GM21528 (cell line): ENCODE measurements around the gene FAM8A1.
"Not testable (repeated sequence)": the region's sequence is repeated elsewhere in the genome, so short reads cannot be mapped to it uniquely, and the experiment has no call there.

ENCODE experiments used
- ATAC-seq: cut with Tn5 transposase; IDR thresholded peaks from one replicate; pipeline ENCODE4 v1.9.1; 2021; ENCODE audit warnings: mild to moderate bottlenecking, moderate library complexity; ENCODE audit not compliant: unreplicated experiment, low FRiP score

The FAM8A1 gene

DNA sequence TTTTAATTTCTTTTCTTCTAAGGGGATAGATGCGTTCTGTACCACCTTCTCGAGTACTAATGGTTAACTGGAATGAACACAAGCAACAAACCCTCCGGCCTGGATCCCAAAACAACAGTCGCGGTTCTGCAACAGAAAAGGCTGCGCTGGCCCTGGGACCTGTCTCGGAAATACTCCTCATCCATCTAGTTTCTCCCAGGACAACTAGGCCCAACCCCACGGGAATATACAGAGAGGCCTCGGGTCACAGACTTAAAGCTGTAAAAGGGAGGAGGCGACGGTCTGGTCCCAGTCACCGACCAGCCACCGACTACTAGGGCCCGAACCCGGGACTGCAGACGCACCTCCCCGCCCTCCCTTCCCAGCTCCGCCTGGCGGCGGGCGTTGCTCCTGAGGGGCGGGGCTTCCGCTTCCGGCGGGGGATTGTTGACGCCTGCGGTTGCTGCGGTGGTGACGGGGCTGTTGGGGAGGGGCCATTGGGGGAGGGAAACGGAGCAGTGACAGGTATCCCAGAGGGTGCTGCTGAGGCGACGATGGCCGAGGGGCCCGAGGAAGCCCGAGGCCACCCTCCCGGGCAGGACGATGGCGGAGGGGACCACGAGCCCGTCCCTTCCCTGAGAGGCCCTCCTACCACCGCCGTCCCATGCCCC lies at the start of gene FAM8A1:
TSS of gene FAM8A1 (plus strand) at position 426 of the 650 bp plus-strand sequence. CDS start at position 534, 108 bp downstream.
- ATAC-seq, result peak; percentile 92

- no peak for ATAC-seq
These were observed 48.6 kb upstream of the FAM8A1 start for GRCh38 chr6:17551383-17551958.

DNA sequence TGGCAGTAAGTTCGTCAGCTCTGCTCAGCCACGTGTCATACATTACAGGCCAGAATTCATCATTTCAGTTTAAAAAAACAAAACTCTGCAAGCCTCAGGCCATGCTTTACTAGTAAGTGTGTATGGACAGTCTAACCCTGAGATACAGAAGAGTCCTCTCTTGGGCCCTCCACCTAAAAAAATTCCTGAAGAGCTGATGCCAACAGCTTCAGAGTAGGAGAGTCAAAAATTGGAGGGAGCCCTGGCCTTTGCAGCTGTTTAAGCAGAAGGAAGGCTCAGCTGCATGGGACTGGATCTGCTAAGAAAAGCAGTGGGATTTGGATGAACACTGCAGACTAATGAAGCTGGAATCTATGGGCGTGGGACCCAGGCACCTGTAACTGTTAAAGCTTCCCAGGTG lies 47.2 kb upstream of the FAM8A1 start:
- ATAC-seq, result no peak

DNA sequence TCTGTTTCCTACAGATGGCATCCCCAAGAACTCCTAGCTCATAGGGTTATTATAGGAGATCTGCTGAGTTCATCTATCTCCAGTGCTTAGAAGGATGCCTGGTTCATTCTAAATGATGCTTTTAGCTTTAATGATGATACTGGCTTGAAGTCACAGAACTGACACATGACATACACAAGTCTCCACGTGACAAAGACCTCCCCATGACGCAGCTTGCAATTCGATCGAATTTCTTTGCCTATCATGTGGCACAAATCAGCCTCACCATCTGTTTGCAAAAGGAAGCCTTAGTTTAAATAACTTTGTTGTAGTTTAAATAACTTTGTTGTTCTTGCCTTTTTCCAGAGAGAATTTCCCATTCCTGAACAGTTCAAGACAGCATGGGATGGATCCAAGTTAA lies 44.1 kb upstream of the FAM8A1 start:
- ATAC-seq, result no peak

GRCh38 chr6:17562636-17563035 lies 37.5 kb upstream of the FAM8A1 start:
- no peak for ATAC-seq

GRCh38 chr6:17565399-17565798 lies 34.7 kb upstream of the FAM8A1 start:
- no peak for ATAC-seq

DNA sequence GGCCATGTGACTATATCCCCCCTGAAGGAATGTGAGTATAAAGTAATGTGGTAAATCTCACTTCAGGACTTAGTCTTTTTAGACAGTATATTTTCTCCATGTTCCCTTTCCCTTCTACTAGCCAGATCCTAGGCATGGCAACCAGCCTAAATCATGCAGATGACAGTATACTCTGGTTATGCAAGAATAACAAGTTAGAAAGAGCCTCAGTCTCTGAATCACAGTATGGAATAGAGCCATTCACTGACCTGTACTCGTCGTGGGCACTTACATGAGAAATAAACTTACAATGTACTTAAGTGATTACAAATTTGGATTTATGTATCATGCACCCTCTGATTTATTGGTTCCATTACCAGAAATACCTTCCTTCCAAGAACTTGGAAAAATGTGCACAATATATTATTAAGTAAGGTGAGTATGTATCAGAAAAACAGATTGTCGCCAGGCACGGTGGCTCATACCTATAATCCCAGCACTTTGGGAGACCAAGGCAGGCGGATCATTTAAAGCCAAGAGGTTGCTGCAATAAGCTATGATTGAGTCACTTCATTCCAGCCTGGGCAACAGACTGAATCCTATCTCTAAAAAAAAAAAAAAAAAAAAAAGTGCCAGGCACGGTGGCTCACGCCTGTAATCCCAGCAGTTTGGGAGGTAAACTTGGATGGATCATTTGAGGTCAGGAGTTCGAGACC lies 25.1 kb upstream of the FAM8A1 start:
- ATAC-seq, result no peak

- no peak for ATAC-seq
These were observed 23.0 kb upstream of the FAM8A1 start for GRCh38 chr6:17577059-17577458.

- ATAC-seq, result no peak
These were observed 19.5 kb upstream of the FAM8A1 start for GRCh38 chr6:17580518-17581048.

- not testable (repeated sequence) for ATAC-seq
These were observed 18.8 kb upstream of the FAM8A1 start for GRCh38 chr6:17581282-17581681.

- no peak for ATAC-seq
These were observed 16.3 kb upstream of the FAM8A1 start for GRCh38 chr6:17583811-17584210.

DNA sequence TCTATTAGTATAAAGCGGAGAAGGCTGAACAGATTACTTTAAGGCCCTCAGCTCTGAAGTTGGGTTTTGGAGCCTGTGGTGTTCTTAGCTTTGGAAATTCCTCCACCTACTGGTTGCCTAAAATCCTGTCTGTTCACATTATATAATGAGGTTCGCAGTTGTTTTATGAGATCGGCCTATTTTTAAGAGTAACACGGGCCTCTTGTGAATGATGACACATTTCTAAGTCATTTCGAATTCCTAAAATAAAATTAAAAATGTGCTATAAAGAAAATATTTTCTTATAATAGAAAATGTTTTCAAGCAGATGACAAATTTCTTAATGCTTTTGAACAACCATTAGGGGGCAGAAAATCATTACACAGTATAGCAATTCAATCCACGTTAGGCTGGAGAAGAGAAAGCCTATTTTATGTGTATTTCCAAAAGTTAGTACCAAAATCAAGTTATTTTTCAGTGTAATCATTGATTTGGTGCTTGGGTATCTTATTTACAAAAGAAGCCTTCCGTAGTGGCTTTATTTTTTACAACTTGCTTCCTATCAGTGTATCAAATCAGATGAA lies 15.8 kb upstream of the FAM8A1 start:
- ATAC-seq, result no peak

DNA sequence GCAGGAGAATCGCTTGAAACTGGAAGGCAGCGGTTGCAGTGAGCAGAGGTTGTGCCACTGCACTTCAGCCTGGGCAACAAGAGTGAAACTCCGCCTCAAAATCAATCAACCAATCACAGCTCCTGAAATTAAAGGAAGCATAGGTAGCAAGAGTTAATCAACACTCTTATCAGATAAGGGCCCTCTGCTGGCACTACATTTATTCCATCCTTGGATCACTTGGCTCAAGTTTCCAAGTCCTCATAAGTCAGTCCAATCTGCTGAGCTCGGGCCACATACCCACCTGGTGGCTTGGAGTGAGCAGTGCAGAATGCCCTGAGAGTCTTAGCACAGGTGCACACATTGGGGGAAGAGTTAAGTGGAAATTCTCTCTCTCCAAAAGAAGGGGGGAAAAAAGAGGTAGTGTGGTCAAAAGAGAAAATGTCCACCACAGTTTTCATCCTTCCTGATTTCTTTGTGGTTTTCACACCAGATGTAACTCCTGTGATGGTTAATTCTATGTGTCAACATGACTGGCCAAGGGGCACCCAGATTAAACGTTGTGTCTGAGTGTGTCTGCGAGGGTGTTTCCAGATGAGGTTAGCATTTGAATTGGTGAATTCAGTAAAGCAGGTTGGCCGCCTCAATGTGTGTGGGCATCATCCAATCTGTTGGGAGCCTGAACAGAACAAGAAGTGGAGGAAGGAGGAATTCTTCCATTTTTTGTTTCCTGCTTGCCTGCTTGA lies 14.2 kb upstream of the FAM8A1 start:
- ATAC-seq, result no peak

- ATAC-seq, result not testable (repeated sequence)
These were observed 13.5 kb upstream of the FAM8A1 start for GRCh38 chr6:17586623-17587022.

DNA sequence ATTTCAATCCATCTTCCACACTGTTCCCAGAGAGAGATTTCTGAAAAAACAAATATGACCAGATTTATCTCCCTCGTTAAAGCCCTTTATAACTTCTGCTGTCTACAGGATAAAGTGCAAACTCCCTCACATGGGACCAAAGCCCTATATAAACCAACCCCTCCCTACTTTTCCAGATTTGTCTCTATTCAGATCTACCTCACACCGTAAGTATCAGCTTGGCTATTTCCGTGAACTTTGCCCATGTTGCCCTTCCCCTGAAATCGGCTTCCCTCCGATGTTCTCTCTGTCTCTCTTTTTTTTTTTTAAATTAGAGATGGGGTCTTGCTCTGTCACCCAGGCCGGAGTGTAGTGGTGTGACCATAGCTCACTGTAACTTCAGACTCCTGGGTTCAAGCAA lies 12.1 kb upstream of the FAM8A1 start:
- no peak for ATAC-seq

DNA sequence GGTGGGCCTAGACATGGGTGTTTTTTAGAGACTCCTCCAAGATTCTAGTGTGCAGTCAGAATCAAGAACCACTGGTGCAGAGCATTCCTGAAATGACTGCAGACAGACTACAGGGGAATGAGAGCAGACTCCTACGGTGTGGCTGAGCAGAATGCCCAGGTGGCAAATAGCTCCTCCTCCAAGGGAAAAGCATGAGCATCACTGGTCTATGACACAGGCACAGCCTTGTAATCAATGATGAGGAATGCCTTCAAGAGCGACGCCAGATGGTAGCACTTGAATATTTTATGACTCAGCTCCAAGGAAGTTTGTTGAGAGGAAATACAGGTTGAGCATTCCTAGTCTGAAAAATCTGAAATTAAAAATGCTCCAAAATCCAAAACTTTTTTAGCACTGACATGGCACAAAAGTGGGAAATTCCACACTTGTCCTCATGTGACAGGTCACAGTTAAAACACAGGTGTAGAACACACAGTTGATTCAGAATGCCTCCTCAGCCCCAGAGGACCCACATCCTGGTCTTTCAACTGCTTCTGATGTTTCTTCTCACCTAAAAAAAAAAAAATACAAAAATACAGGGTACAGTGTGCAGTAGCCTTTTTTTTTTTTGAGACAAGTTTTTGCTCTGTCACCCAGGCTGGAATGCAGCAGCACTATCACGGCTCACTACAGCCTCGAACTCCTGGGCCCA lies 10.6 kb upstream of the FAM8A1 start:
- ATAC-seq, result no peak

DNA sequence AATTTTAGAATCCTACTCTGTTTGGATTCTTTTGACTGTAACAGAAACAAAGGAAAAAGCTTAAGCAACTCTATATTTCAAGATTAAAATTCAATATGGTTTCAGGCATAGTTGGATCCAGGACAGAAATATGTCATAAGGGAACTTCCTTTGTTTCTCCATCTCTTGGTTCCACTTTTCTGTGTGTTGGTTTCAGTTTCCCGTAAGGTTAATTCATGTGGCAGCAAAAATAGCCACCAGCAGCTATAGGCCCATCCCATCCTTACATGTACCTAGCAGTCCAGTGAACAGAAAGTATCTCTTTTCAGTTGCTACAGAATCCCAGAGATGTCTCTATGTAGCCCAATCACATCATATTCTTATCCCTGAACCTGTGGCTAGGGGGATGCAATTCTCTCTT lies 8.8 kb upstream of the FAM8A1 start:
- ATAC-seq, result no peak

DNA sequence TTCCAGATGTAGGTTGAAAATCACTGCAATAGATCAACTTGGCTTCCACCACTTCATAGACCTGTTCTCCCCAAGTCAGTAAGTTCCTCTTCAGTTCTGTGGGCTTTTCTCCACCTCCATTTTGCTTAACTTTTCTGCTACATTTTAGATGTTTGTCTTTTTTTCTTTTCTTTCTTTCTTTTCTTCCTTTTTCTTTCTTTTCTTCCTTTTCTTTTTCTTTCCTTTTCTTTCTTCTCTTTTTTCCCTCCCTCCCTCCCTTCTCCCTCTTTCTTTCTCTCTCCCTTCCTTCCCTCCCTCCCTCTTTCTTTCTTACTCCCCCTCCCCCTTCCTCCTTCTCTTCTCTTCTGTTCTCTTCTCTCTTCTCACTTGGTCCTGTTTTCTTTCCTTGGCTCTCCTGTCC lies 6.9 kb upstream of the FAM8A1 start:
- no peak for ATAC-seq

GRCh38 chr6:17596085-17596484 lies 4.0 kb upstream of the FAM8A1 start:
- ATAC-seq, result no peak
